ENCODE data around the gene PCCA.

Gene PCCA

DNA sequence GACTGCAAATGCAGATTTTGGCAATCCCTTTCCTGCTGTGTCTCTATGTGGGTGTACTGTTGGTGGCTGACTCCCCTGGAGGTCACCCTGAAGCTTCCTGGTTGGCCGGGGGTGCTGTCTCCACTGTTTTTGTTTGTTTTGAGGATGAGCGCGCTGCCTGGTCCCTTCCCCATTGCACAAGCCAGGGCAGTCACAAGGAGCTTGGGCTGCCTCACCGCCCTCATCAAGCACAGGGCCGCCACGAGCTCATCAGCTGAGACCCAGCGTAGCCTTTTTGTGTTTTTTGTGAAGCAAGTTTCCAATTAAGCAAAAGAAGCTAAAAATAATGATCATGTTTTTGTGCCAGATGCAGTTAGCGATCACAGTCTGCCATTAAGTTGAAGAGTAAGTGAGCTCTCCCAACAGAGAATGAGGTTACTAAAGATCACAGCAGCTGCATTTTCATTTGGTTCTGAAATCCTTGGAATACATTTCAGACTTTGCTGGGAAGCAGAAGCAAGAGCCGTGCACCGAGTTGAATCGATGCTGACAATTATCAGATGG lies 441.8 kb downstream of the PCCA start:
- DNase-seq: no peak
- H3K4me3 Mint-ChIP-seq: no peak overlapping the region
- H3K27ac Mint-ChIP-seq: peak overlapping the region; percentile 69
- TF ChIP-seq, protein P1, sequence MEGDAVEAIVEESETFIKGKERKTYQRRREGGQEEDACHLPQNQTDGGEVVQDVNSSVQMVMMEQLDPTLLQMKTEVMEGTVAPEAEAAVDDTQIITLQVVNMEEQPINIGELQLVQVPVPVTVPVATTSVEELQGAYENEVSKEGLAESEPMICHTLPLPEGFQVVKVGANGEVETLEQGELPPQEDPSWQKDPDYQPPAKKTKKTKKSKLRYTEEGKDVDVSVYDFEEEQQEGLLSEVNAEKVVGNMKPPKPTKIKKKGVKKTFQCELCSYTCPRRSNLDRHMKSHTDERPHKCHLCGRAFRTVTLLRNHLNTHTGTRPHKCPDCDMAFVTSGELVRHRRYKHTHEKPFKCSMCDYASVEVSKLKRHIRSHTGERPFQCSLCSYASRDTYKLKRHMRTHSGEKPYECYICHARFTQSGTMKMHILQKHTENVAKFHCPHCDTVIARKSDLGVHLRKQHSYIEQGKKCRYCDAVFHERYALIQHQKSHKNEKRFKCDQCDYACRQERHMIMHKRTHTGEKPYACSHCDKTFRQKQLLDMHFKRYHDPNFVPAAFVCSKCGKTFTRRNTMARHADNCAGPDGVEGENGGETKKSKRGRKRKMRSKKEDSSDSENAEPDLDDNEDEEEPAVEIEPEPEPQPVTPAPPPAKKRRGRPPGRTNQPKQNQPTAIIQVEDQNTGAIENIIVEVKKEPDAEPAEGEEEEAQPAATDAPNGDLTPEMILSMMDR (IDR thresholded peaks at IDR 0.05): no peak
- H3K27me3 Mint-ChIP-seq (ENCODE audit: low read depth, poor library complexity): peaks cover 4% of the 10 kb centered on the region
- peaks cover 49% of the 10 kb centered on the region for H3K36me3 Mint-ChIP-seq (ENCODE audit: low read depth)
- H3K4me1 Mint-ChIP-seq: peaks cover 39% of the 10 kb centered on the region
- H3K9me3 Mint-ChIP-seq: no peaks in the 10 kb centered on the region

DNA sequence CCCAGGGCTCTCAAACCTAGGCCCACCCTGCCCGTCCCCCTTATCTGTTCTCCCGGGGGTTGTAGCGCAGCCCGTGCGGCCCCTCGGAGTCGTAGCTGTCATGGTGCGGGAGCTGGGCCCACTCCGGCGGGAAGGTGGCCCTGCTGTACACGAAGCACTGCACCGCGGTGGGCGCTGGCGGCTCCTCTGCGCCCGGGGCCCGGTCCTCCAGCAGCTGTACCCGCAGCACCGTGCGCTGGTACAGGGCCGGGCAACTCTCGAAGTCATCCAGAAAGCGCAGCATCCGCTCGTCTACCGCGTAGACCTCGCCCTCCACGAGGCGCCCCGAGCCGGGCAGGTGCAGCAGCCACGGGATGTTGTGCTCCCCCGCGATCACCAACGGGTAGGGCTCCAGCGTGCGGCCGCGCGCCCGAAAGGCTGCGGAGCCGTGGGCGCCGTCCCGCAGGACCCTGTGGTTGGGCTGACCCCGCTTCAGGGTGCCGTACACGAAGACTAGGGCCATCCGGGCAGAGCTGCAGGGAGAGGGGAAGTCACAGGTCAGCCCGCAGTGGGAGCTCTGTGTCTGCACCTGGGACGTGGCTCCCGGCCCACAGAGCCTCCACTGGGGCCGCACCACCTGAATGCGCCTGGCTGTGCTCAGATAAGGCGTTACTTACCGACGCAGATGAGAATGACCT lies 443.3 kb downstream of the PCCA start:
- DNase-seq: no peak
- Mint-ChIP-seq H3K36me3 (ENCODE audit: low read depth) (peaks cover 50% of the 10 kb centered on the region), H3K4me3 (no peak overlapping the region)

DNA sequence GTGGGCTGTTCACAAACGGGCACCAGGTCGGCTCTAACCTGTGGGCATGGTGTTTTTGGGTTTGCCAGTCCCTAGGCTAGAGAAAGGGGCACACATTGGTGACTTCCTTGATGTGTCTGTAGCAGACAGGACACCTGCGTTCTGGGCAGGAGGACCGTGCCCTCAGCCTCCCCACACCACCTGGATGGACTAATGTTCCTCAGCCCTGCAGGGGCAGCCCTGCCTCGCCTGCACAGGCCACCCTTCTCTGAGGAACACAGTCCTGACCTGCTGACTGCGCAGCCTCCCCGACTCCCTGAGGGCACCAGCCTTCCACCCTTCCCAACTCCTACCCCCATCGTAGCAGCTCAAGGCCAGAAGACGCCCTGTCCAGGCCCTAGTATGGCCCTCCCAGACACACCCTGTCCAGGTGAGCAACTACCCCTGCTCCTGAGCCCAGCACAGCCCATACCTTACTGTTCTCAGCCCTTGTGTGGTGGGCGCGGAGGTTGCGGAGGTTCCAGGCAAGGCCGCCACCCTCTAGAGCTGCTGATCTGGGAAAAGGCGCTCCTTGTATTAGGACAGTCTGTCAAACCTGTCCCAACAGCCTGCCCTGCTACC lies 444.0 kb downstream of the PCCA start:
- TF ChIP-seq, protein P1 (IDR thresholded peaks at IDR 0.05): no peak
- no peak overlapping the region for H3K27ac Mint-ChIP-seq
- peaks cover 51% of the 10 kb centered on the region for H3K36me3 Mint-ChIP-seq (ENCODE audit: low read depth)
- peaks cover 6% of the 10 kb centered on the region for H3K9me3 Mint-ChIP-seq
- no peak for DNase-seq
- H3K4me1 Mint-ChIP-seq: peaks cover 42% of the 10 kb centered on the region
- peaks cover 8% of the 10 kb centered on the region for H3K27me3 Mint-ChIP-seq (ENCODE audit: low read depth, poor library complexity)
- H3K4me3 Mint-ChIP-seq: no peak overlapping the region

More for the DNA sequence above, 443.3 kb downstream of the PCCA start:
- Mint-ChIP-seq H3K27ac (no peak overlapping the region), H3K9me3 (peaks cover under 1% of the 10 kb centered on the region), H3K4me1 (peaks cover 35% of the 10 kb centered on the region), H3K27me3 (ENCODE audit: low read depth, poor library complexity) (peaks cover 8% of the 10 kb centered on the region)
- TF ChIP-seq, protein P1 (IDR thresholded peaks at IDR 0.05): no peak

DNA sequence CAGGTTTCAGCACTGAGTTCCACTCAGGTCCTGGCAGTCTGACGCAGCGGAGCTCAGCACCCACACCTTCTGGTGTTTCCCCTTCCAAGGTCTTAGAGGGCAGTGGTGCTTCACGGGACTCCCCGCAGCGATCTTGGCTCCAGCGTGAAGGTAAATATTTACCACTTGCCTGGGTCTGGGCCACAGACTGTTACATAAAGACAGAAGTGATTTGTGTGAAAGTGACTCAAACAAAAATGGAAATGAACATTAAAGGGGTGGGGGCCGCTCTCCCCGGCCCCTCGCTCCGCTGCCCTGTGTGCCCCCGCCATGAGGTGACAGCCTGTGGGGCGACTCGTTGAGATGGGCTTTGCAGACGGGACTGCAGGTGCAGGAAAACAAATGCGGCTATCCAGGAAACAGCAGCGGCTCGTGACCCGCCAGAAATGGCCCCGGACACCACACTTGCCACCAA lies 444.7 kb downstream of the PCCA start:
- Mint-ChIP-seq H3K27ac (no peak overlapping the region), H3K36me3 (ENCODE audit: low read depth) (peaks cover 45% of the 10 kb centered on the region), H3K27me3 (ENCODE audit: low read depth, poor library complexity) (peaks cover 8% of the 10 kb centered on the region), H3K4me1 (peaks cover 42% of the 10 kb centered on the region), H3K9me3 (peaks cover 6% of the 10 kb centered on the region), H3K4me3 (no peak overlapping the region)
- no peak for DNase-seq
- TF ChIP-seq, protein P1 (IDR thresholded peaks at IDR 0.05): no peak

DNA sequence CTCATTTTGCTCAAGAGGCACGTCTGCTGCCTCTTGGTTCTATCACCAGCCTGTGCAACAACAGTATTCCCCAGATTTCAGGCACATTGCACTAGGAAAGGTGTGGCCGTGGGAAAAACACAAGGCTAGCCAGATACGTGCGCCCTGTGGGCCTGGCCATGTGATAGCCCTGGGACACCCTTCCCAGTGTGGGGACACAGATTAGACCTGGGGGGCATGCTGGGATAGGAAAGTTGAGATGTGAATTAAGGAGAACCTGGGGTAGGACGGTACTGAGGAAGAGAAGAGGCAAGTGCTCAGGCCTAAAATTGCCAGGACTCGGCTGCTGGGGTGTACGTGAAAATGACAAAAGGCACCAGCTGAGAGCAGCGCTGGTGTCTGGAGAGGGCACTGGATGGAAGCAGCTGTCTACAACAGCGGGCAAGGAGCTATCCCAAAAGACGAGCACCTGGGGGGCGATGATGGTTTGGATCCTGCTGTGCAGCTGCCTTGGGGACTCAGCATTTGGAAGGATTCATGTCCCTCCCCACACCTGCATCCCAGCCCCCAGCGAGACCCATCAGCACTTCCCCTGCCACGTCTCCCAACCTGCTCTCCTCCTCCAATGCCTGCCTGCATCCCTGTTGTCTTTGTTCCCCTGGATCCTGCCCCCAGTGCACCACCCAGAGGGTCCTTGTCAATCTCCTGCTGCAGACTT lies 445.4 kb downstream of the PCCA start:
- no peak for DNase-seq
- Mint-ChIP-seq H3K4me3 (no peak overlapping the region), H3K27ac (no peak overlapping the region), H3K9me3 (peaks cover 11% of the 10 kb centered on the region), H3K4me1 (peaks cover 42% of the 10 kb centered on the region), H3K27me3 (ENCODE audit: low read depth, poor library complexity) (peaks cover 8% of the 10 kb centered on the region), H3K36me3 (ENCODE audit: low read depth) (peaks cover 44% of the 10 kb centered on the region)
- TF ChIP-seq, protein P1 (IDR thresholded peaks at IDR 0.05): no peak
